HG02840 (cell line): ENCODE measurements around the gene GCHFR.

Experiments used
- ATAC-seq: cut with Tn5 transposase; IDR thresholded peaks from one replicate; pipeline ENCODE4 v1.9.1; 2021; ENCODE audit warnings: mild to moderate bottlenecking, moderate library complexity, moderate number of reproducible peaks; ENCODE audit not compliant: unreplicated experiment, low FRiP score

The GCHFR gene

GRCh38 chr15:40807888-40808461 lies 44.1 kb downstream of the GCHFR start:
- ATAC-seq = no peak

- ATAC-seq = no peak
Measured at GRCh38 chr15:40808861-40809450, 45.1 kb downstream of the GCHFR start.

DNA sequence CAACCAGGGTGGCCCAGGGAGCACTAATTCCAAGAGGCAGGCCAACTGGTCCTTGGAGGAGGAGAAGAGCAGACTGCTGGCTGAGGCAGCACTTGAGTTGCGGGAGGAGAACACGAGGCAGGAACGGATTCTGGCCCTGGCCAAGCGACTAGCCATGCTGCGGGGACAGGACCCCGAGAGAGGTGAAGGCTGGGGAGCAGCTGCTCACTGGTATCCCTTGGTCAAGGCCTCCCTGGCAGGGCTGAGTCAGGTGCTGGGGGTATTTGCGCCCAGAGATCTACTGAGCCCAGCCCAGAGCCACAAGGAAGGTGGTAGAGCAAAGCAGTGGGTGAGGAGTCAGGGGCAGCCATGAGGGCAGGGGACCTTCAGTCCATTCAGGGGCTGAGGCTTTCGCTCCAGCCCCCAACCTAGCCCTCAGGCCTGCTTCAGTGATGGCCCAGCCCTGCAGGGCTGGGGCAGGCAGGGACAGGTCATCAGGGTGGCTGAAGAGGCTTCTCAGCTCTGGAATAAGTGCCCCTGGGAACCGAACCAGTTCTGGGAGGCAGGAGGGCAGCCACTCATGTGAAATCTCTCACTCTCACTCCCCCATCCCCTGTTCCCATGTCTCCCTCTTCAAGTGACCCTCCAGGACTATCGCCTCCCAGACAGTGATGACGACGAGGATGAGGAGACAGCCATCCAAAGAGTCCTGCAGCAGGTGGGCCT lies 49.0 kb downstream of the GCHFR start:
- no peak for ATAC-seq

DNA sequence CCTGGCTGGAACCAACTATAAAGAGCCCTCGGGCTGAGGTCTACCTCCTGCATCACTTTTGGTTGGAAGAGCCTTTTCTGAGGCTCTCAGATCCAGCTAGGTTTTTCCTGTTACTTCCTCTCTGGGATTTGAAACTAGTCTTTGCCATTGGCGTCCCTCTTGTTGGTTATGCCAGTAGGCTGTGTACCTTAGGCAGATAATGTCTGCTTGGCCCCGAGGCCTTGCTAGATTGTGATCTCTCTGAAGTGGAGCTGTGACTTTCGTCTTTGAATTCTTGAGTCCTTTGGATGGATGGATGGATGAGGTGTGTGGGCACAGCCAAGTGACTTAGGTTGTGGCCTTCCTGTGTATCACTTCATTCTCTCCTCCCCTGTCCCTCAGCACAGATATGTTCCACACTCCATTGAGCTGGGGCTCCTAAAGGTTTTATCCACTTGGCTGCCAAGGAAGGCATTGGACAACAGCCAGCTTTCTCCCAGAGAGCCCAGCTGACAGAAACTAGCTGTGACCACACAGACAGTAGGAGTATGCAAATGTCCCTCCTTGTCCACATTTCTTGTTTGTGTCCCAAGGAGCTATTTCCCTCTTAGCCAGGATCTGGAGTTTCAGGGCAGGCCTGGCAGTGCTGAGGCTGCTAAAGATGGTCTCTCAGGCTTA lies 51.3 kb downstream of the GCHFR start:
- no peak for ATAC-seq
